WTC11 (cell line): ENCODE results near the gene DOCK1. TPM values are rescaled to one million over a fixed set of nuclear protein-coding genes. Genes with fewer than 3 reads are reported as not detected.
A peak's percentile ranks its signal among the peaks of the same experiment; 100 is the strongest.

Experiments
- ATAC-seq: fragments of 200-7000 bp; cut with Tn5 transposase; 2 replicates; pipeline ENCODE4 v1.10.0; 2021; ENCODE audit warnings: mild to moderate bottlenecking, moderate library complexity
- CTCF ChIA-PET: fragments of 300-600 bp; sonication (Branson Sonifier 250); formaldehyde crosslinking; loops from one replicate; lab custom pipeline; 2021; ENCODE audit warnings: antibody characterized with exemption; lab: Charles Lee
- POLR2A ChIA-PET: fragments of 350-600 bp; sonication (Branson Sonifier 250); formaldehyde crosslinking; loops from one replicate; lab custom pipeline; 2021; ENCODE audit warnings: antibody characterized with exemption; lab: Charles Lee
- DNase-seq: peaks from one replicate; pipeline ENCODE4 v3.0.0; 2021; ENCODE audit warnings: low spot score
- H3K27ac Mint-ChIP-seq: 2 replicates; pipeline ENCODE4 v1.8.0; 2021; ENCODE audit warnings: mixed read lengths
- H3K27me3 Mint-ChIP-seq: 2 replicates; pipeline ENCODE4 v1.8.0; 2021; ENCODE audit warnings: low read depth, mild to moderate bottlenecking, moderate library complexity, mixed read lengths
- H3K36me3 Mint-ChIP-seq: 2 replicates; pipeline ENCODE4 v1.8.0; 2021; ENCODE audit warnings: mixed read lengths
- H3K4me1 Mint-ChIP-seq: 2 replicates; pipeline ENCODE4 v1.8.0; 2022; ENCODE audit warnings: mixed read lengths
- H3K4me3 Mint-ChIP-seq: 2 replicates; pipeline ENCODE4 v1.8.0; 2021; ENCODE audit warnings: mild to moderate bottlenecking, moderate library complexity, mixed read lengths
- H3K9me3 Mint-ChIP-seq: 2 replicates; pipeline ENCODE4 v1.8.0; 2021; ENCODE audit warnings: mixed read lengths
- AFF4 ChIP-seq: sonication (generic); formaldehyde crosslinking; IDR thresholded peaks from 2 replicates; pipeline ENCODE4 v1.8.1; 2023; ENCODE audit warnings: mild to moderate bottlenecking, missing genetic modification reagents, borderline replicate concordance
- CREB1 ChIP-seq: sonication (generic); formaldehyde crosslinking; IDR thresholded peaks from 2 replicates; pipeline ENCODE4 v1.8.0; 2023; ENCODE audit warnings: mild to moderate bottlenecking, missing genetic modification reagents
- E2F5 ChIP-seq: sonication (generic); formaldehyde crosslinking; IDR thresholded peaks from 2 replicates; pipeline ENCODE4 v1.8.1; 2022; ENCODE audit warnings: mild to moderate bottlenecking, moderate library complexity, missing genetic modification reagents
- ERG ChIP-seq: fragments of 250-450 bp; sonication (Bioruptor Pico); IDR thresholded peaks from 2 replicates; pipeline ENCODE4 v1.8.0; 2021; ENCODE audit warnings: mild to moderate bottlenecking
- GRHL2 ChIP-seq: fragments of 250-450 bp; sonication (Bioruptor Pico); IDR thresholded peaks from 2 replicates; pipeline ENCODE4 v1.8.0; 2022; ENCODE audit warnings: mild to moderate bottlenecking, moderate library complexity; ENCODE audit not compliant: insufficient replicate concordance, severe bottlenecking
- GTF2I ChIP-seq: fragments of 250-450 bp; sonication (Bioruptor Pico); conservative IDR thresholded peaks from 2 replicates; pipeline ENCODE4 v1.4.0; 2021; ENCODE audit warnings: mild to moderate bottlenecking
- HMGXB4 ChIP-seq: sonication (generic); formaldehyde crosslinking; IDR thresholded peaks from 2 replicates; pipeline ENCODE4 v1.8.1; 2023; ENCODE audit warnings: mild to moderate bottlenecking, moderate library complexity, missing genetic modification reagents
- JAZF1 ChIP-seq: fragments of 250-450 bp; sonication (Bioruptor Pico); IDR thresholded peaks from 2 replicates; pipeline ENCODE4 v1.9.0; 2021; ENCODE audit warnings: moderate library complexity, mild to moderate bottlenecking, inconsistent platforms
- MAX ChIP-seq: sonication (generic); formaldehyde crosslinking; IDR thresholded peaks from 2 replicates; pipeline ENCODE4 v1.8.0; 2022; ENCODE audit warnings: mild to moderate bottlenecking, missing genetic modification reagents
- MYBL2 ChIP-seq: sonication (generic); formaldehyde crosslinking; IDR thresholded peaks from 2 replicates; pipeline ENCODE4 v1.8.1; 2023; ENCODE audit warnings: mild to moderate bottlenecking, moderate library complexity, missing genetic modification reagents
- PREB ChIP-seq: sonication (generic); formaldehyde crosslinking; IDR thresholded peaks from 2 replicates; pipeline ENCODE4 v1.8.1; 2022; ENCODE audit warnings: mild to moderate bottlenecking, missing genetic modification reagents, moderate library complexity, borderline replicate concordance
- PRRX2 ChIP-seq: fragments of 250-450 bp; sonication (Bioruptor Pico); IDR thresholded peaks from 2 replicates; pipeline ENCODE4 v1.8.0; 2021; ENCODE audit warnings: mild to moderate bottlenecking
- SMAD3 ChIP-seq: sonication (generic); formaldehyde crosslinking; IDR thresholded peaks from 2 replicates; pipeline ENCODE4 v1.8.0; 2022; ENCODE audit warnings: missing genetic modification reagents, mild to moderate bottlenecking, borderline replicate concordance
- TCF7 ChIP-seq: sonication (generic); formaldehyde crosslinking; IDR thresholded peaks from 2 replicates; pipeline ENCODE4 v1.8.0; 2022; ENCODE audit warnings: mild to moderate bottlenecking, low read depth, missing genetic modification reagents, moderate library complexity
- TEAD1 ChIP-seq: sonication (generic); formaldehyde crosslinking; IDR thresholded peaks from 2 replicates; pipeline ENCODE4 v1.8.0; 2022; ENCODE audit warnings: mild to moderate bottlenecking, missing genetic modification reagents
- ZNF396 ChIP-seq: fragments of 250-450 bp; sonication (Bioruptor Pico); IDR thresholded peaks from 2 replicates; pipeline ENCODE4 v1.8.0; 2021; ENCODE audit warnings: mild to moderate bottlenecking, moderate library complexity, borderline replicate concordance
- ZNF416 ChIP-seq: fragments of 250-450 bp; sonication (Bioruptor Pico); IDR thresholded peaks from 2 replicates; pipeline ENCODE4 v1.9.0; 2021; ENCODE audit warnings: mild to moderate bottlenecking, inconsistent platforms
- total RNA-seq: library from RNA; stranded (reverse); gene quantifications from 3 replicates; pipeline ENCODE4 v1.2.3, GENCODE V29; 2021
- TF ChIP-seq, protein P1 (sequence below): sonication (generic); formaldehyde crosslinking; IDR thresholded peaks from 2 replicates; pipeline ENCODE4 v1.8.1; 2023; ENCODE audit warnings: mild to moderate bottlenecking, missing genetic modification reagents, moderate library complexity
- TF ChIP-seq, protein P2 (sequence below): sonication (generic); formaldehyde crosslinking; conservative IDR thresholded peaks from 2 replicates; pipeline ENCODE4 v1.8.1; 2022; ENCODE audit warnings: mild to moderate bottlenecking, missing genetic modification reagents
- TF ChIP-seq, protein P3 (sequence below): sonication (generic); formaldehyde crosslinking; IDR thresholded peaks from 2 replicates; pipeline ENCODE4 v1.8.1; 2023; ENCODE audit warnings: mild to moderate bottlenecking, missing genetic modification reagents, moderate library complexity

Gene DOCK1
- total RNA-seq, 1 experiment from 2014 or later, result 52.1 TPM

DNA sequence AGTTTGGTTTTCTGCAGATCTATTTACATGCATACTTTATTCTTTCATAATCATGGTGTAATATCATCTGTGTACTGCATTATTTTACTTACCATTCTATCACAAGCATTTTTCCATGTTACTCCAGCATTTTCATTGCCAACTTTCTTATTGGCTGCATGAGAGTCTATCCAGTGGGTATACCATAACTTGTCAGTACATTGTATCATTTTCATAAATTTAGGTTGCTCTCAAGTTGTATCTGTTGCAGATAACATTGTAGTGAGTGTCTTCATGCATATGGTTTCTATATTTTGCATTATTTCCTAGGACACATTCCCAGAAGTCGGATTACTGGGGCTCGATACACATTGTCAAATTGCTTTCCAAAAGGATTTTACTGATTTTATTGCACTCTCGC lies 378.3 kb downstream of the DOCK1 start (continued):
- TF ChIP-seq ERG (CRISPR knock-in tag) (no peak), ZNF396 (no peak)

DNA sequence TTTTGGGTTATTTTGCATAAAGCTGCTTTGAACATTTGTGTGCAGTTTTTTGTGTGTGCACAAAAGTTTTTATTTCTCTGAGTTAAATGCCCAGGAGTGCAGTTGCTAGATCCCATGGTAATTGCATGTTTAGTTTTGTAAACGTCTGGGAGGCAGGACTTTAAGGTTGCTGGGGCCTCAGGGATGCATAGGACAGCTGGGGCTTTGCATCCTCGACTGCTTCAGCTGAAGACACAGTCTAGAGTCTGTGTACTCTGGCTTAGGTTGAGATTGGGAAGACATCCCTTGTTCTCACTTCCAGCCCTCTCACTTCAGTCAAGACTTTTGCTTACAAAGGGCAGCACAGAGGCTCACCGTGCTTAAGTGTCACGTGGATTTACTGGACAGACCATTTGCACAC lies 385.6 kb downstream of the DOCK1 start:
- H3K27me3 Mint-ChIP-seq, result no peaks in the 10 kb centered on the region; the same call in 1 of the 2 replicates
- ChIA-PET POLR2A (no interaction called here), CTCF (no interaction called here)
- H3K9me3 Mint-ChIP-seq, result peaks cover 29% of the 10 kb centered on the region
- DNase-seq (no peak), ATAC-seq (no peak)
- no peak for TF ChIP-seq SMAD3 (CRISPR knock-in tag)
- no peak for TF ChIP-seq TCF7 (CRISPR knock-in tag)
- no peak for TF ChIP-seq MYBL2
- no peak for TF ChIP-seq GTF2I (CRISPR knock-in tag)
- TF ChIP-seq TEAD1, result no peak
- TF ChIP-seq, protein P1, sequence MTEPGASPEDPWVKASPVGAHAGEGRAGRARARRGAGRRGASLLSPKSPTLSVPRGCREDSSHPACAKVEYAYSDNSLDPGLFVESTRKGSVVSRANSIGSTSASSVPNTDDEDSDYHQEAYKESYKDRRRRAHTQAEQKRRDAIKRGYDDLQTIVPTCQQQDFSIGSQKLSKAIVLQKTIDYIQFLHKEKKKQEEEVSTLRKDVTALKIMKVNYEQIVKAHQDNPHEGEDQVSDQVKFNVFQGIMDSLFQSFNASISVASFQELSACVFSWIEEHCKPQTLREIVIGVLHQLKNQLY (CRISPR knock-in tag), result no peak
- TF ChIP-seq, protein P2, sequence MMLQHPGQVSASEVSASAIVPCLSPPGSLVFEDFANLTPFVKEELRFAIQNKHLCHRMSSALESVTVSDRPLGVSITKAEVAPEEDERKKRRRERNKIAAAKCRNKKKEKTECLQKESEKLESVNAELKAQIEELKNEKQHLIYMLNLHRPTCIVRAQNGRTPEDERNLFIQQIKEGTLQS (CRISPR knock-in tag), result no peak
- no peak for TF ChIP-seq PRRX2 (CRISPR knock-in tag)
- TF ChIP-seq HMGXB4 (CRISPR knock-in tag), result no peak
- no peak for TF ChIP-seq GRHL2 (CRISPR knock-in tag)
- no peak for TF ChIP-seq CREB1
- TF ChIP-seq, protein P3, sequence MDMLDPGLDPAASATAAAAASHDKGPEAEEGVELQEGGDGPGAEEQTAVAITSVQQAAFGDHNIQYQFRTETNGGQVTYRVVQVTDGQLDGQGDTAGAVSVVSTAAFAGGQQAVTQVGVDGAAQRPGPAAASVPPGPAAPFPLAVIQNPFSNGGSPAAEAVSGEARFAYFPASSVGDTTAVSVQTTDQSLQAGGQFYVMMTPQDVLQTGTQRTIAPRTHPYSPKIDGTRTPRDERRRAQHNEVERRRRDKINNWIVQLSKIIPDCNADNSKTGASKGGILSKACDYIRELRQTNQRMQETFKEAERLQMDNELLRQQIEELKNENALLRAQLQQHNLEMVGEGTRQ (CRISPR knock-in tag), result no peak
- peaks cover 5% of the 10 kb centered on the region for H3K4me1 Mint-ChIP-seq
- H3K27ac Mint-ChIP-seq, result no peak overlapping the region
- H3K4me3 Mint-ChIP-seq, result no peak overlapping the region
- H3K36me3 Mint-ChIP-seq, result peaks cover 31% of the 10 kb centered on the region

DNA sequence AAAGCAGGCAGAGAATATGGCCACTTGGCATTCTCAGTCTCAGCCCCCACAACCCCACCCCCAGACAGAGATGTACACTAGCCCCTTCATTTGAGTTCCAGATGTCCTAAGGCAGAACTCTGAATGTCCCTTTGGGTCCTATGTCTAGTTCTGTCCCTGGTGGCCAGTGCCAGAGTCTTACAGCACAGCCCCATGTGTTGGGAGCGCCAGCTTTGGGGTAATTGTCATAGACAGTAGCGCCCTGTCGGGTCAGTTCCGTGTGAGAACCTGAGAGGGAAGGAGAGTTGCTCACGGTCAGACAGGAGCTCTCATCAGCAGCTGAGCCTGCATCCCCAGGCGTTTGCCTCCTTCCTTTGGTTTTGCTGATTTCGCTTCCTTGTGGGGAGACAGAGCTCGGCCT lies 386.1 kb downstream of the DOCK1 start:
- POLR2A ChIA-PET, result interaction anchor here (0.5 kb wide), 1 partner anchor 279 kb away, joined by 3 read pairs; no protein-coding TSS in a partner anchor
- ATAC-seq (no peak), DNase-seq (no peak)
- Mint-ChIP-seq H3K4me1 (peaks cover 10% of the 10 kb centered on the region), H3K27ac (0 out of 2 replicates have a peak overlapping the region, but pooled peaks have one; percentile 63), H3K9me3 (peaks cover 27% of the 10 kb centered on the region), H3K4me3 (no peak overlapping the region), H3K27me3 (no peaks in the 10 kb centered on the region; the same call in 1 of the 2 replicates), H3K36me3 (peaks cover 28% of the 10 kb centered on the region)
- CTCF ChIA-PET, result no interaction called here
- no peak for TF ChIP-seq AFF4
- TF ChIP-seq E2F5 (CRISPR knock-in tag), result no peak
- TF ChIP-seq ZNF416 (CRISPR knock-in tag), result no peak
- no peak for TF ChIP-seq JAZF1
- TF ChIP-seq PREB (CRISPR knock-in tag), result no peak
- TF ChIP-seq SMAD3 (CRISPR knock-in tag), result no peak
- no peak for TF ChIP-seq MAX (CRISPR knock-in tag)
